H1 (cell line): ENCODE data around the gene IWS1.

ENCODE experiments used
- GABPA ChIP-seq: IDR thresholded peaks from 2 replicates; pipeline ENCODE4 v1.6.1; 2011; ENCODE audit warnings: mild to moderate bottlenecking, low read length, moderate library complexity, borderline replicate concordance; ENCODE audit not compliant: insufficient read depth
- MAFK ChIP-seq: IDR thresholded peaks from 2 replicates; pipeline ENCODE4 v1.6.1; 2012; ENCODE audit warnings: low read depth, mild to moderate bottlenecking, improper control_type of control experiment, low read length
- NANOG ChIP-seq: IDR thresholded peaks from 2 replicates; pipeline ENCODE4 v1.6.1; 2011; ENCODE audit warnings: low read length, low read depth, mild to moderate bottlenecking, inconsistent platforms; ENCODE audit not compliant: insufficient read depth, poor library complexity, severe bottlenecking
- NRF1 ChIP-seq: IDR thresholded peaks from 2 replicates; pipeline ENCODE4 v1.6.1; 2011; ENCODE audit warnings: mild to moderate bottlenecking, low read depth, low read length, improper control_type of control experiment
- POLR2A ChIP-seq, 2 experiments: IDR thresholded peaks; 1 replicate in 1 of 2; 2 replicates in 1 of 2; pipeline ENCODE4 v1.6.1; 2011; ENCODE audit warnings: low read depth in 2 of 2, low read length in 2 of 2, mild to moderate bottlenecking in 2 of 2; ENCODE audit errors: control extremely low read depth in 1 of 2
- TAF1 ChIP-seq: IDR thresholded peaks from 2 replicates; pipeline ENCODE4 v1.6.1; 2011; ENCODE audit warnings: mild to moderate bottlenecking, low read depth, low read length

DNA sequence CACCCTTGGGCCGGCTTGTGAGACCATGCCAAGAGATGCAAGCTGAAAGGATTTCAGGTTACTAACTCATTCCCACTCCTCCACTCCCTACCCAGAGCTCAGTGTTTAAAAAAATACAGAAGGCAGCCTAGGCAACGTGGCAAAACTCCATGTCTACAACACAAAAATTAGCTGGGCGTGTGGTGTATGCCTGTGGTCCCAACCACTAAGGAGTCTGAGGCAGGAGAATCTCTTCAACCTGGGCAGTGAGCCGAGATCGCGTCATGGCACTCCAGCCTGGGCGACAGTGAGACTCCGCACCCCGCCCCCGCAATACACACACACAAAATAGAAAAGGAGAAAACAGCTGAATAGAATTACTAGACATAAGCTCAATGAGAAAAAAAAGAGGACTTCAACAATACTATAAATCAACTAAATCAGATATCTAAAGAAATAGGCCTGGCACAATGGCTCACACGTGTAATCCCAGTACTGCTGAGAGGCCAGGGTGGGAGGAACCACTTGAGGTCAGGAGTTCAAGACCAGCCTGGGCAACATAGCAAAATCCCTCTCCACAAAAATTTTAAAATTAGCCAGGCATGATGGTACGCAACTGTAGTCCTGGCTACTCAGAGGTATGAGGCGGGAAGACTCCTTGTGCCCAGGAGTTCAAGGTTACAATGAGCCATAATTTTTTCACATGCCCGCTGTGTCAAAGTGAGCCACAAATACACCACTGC lies 10.1 kb downstream of the IWS1 start:
- TF ChIP-seq MAFK (no peak), NRF1 (no peak), TAF1 (no peak), POLR2A (IDR thresholded peaks at IDR 0.05; ENCODE audit: control extremely low read depth in 1 of 2, low read depth in 2 of 2, low read length in 2 of 2) (no peak), GABPA (no peak), NANOG (no peak)
